MM.1S (cell line): ENCODE measurements around the gene FGD6.

Experiments used
- DNase-seq: peaks from one replicate; pipeline ENCODE4 v3.0.0-alpha.2; 2015
- H2AFZ ChIP-seq: fragments of 300-600 bp; sonication (generic); 2 replicates; pipeline ENCODE4 v1.6.0; 2016; ENCODE audit warnings: antibody characterized with exemption, low read length
- H3F3A ChIP-seq: fragments of 300-600 bp; sonication (generic); 2 replicates; pipeline ENCODE4 v1.6.1; 2016; ENCODE audit warnings: mild to moderate bottlenecking, antibody characterized with exemption, low read length, moderate library complexity, mixed read lengths; ENCODE audit not compliant: insufficient read depth
- H3K27ac ChIP-seq: fragments of 300-600 bp; sonication (generic); 2 replicates; pipeline ENCODE4 v1.5.1; 2016; ENCODE audit warnings: mild to moderate bottlenecking, low read length
- H3K27me3 ChIP-seq: fragments of 300-600 bp; sonication (generic); replicated peaks from 2 replicates; pipeline ENCODE4 v1.6.0; 2016; ENCODE audit warnings: low read length; ENCODE audit not compliant: insufficient read depth
- H3K36me3 ChIP-seq: fragments of 300-600 bp; sonication (generic); replicated peaks from 2 replicates; pipeline ENCODE4 v1.6.1; 2016; ENCODE audit warnings: mild to moderate bottlenecking, low read length, mixed read lengths; ENCODE audit not compliant: insufficient read depth
- H3K4me1 ChIP-seq: fragments of 300-600 bp; sonication (generic); 2 replicates; pipeline ENCODE4 v1.6.1; 2016; ENCODE audit warnings: low read length, mixed read lengths
- H3K4me2 ChIP-seq: fragments of 300-600 bp; sonication (generic); 2 replicates; pipeline ENCODE4 v1.6.0; 2016; ENCODE audit warnings: low read depth, low read length
- H3K4me3 ChIP-seq: fragments of 300-600 bp; sonication (generic); 2 replicates; pipeline ENCODE4 v1.5.1; 2016; ENCODE audit warnings: low read length, mixed read lengths
- H3K79me2 ChIP-seq: fragments of 300-600 bp; sonication (generic); 2 replicates; pipeline ENCODE4 v1.6.1; 2016; ENCODE audit warnings: mixed run types, low read length, mixed read lengths
- H3K9ac ChIP-seq: fragments of 300-600 bp; sonication (generic); 2 replicates; pipeline ENCODE4 v1.6.1; 2016; ENCODE audit warnings: low read length, mixed read lengths
- H3K9me2 ChIP-seq: fragments of 300-600 bp; sonication (generic); replicated peaks from 2 replicates; pipeline ENCODE4 v1.6.1; 2016; ENCODE audit warnings: mild to moderate bottlenecking, low read length, mixed read lengths; ENCODE audit not compliant: insufficient read depth
- H3K9me3 ChIP-seq: fragments of 300-600 bp; sonication (generic); replicated peaks from 2 replicates; pipeline ENCODE4 v1.6.1; 2016; ENCODE audit warnings: mild to moderate bottlenecking, low read length, mixed read lengths; ENCODE audit not compliant: insufficient read depth
- H4K20me1 ChIP-seq: fragments of 300-600 bp; sonication (generic); 2 replicates; pipeline ENCODE4 v1.6.1; 2016; ENCODE audit warnings: mild to moderate bottlenecking, low read length, moderate library complexity, mixed read lengths; ENCODE audit not compliant: insufficient read depth
- EZH2 ChIP-seq: fragments of 300-600 bp; sonication (generic); optimal IDR thresholded peaks from 2 replicates; pipeline ENCODE3; 2017; ENCODE audit warnings: low read depth, mild to moderate bottlenecking, antibody characterized with exemption, low read length, mixed read lengths
- EZH2phosphoT487 ChIP-seq: fragments of 300-600 bp; sonication (generic); IDR thresholded peaks from 2 replicates; pipeline ENCODE4 v1.6.1; 2018; ENCODE audit warnings: antibody characterized with exemption, low read length
- TF ChIP-seq, protein P1 (sequence below): fragments of 300-600 bp; sonication (generic); IDR thresholded peaks from 2 replicates; pipeline ENCODE4 v1.5.1; 2016; ENCODE audit warnings: antibody characterized with exemption, low read length, mixed read lengths

FGD6 gene

DNA sequence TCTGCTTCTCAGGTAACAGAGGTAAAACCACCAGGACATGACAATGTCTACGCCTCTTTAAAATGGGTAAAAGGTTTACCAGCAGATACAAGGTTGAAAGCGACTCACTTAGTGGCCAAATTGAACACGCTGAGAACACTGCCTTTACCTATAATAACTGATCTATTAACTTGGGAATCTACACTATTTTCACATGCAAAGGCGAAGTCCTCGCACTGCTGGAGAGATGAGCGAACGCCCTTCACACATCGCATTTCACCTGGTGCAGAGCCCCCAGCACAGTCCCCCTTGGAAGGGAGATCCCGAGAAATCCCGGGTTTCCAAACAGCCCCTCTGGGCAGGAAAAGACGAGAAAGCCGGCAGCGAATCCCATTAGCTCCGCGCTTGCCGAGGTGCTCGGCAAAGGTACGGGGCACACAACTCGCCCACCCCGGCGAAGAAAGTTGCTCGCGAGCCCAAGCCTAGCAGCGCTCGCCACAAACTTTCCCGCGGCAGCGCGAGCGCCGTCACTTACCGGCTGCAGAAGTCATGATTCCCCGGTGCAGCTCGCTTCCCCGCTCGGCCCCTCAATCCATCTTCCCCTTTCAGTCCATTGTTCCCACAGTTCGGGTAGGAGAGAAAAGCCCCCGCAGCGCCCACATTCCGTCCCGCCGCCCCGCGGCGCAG is 423 bp downstream of the FGD6 start:
- H3K79me2 ChIP-seq: peaks cover 42% of the 10 kb centered on the region
- peak; percentile 26 for DNase-seq
- TF ChIP-seq EZH2 (no peak), EZH2phosphoT487 (no peak)
- TF ChIP-seq, protein P1, sequence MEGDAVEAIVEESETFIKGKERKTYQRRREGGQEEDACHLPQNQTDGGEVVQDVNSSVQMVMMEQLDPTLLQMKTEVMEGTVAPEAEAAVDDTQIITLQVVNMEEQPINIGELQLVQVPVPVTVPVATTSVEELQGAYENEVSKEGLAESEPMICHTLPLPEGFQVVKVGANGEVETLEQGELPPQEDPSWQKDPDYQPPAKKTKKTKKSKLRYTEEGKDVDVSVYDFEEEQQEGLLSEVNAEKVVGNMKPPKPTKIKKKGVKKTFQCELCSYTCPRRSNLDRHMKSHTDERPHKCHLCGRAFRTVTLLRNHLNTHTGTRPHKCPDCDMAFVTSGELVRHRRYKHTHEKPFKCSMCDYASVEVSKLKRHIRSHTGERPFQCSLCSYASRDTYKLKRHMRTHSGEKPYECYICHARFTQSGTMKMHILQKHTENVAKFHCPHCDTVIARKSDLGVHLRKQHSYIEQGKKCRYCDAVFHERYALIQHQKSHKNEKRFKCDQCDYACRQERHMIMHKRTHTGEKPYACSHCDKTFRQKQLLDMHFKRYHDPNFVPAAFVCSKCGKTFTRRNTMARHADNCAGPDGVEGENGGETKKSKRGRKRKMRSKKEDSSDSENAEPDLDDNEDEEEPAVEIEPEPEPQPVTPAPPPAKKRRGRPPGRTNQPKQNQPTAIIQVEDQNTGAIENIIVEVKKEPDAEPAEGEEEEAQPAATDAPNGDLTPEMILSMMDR: no peak

DNA sequence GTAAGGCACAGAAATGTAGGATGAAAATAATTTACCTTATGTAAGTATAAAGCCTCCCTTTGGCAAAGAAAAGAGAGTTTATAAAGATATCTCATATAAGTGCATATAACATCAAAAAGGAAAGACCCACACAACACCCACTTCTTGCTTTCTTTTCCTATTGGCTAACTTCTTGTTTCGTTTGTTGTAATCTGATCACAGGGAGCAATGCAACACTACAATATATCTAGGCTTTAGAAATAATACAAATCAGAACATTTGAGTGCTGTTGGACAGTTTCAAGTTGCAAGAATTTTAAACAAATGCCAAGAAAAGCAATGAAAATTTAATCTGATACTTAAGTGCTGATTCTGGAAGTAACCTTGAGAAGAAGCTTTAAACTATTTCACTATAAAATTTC is 1.3 kb downstream of the FGD6 start:
- DNase-seq: no peak
- 0 out of 2 replicates have a peak, but pooled peaks cover 3% of the 10 kb centered on the region for H4K20me1 ChIP-seq
- no peaks in the 10 kb centered on the region for H3K27me3 ChIP-seq
- peaks cover 8% of the 10 kb centered on the region for H3F3A ChIP-seq
- no peaks in the 10 kb centered on the region; the same call in 1 of the 2 replicates for H3K36me3 ChIP-seq
- H3K9ac ChIP-seq: no peak overlapping the region
- H3K9me3 ChIP-seq: no peaks in the 10 kb centered on the region
- H3K9me2 ChIP-seq: no peaks in the 10 kb centered on the region
- H3K4me2 ChIP-seq: peak overlapping the region; percentile 78
- H2AFZ ChIP-seq: no peak overlapping the region
- H3K4me1 ChIP-seq: peaks cover 14% of the 10 kb centered on the region
- peak overlapping the region; percentile 69; the same call in 1 of the 2 replicates for H3K4me3 ChIP-seq
- TF ChIP-seq EZH2 (no peak), EZH2phosphoT487 (no peak)
- TF ChIP-seq, protein P1: no peak
- peaks cover 33% of the 10 kb centered on the region for H3K79me2 ChIP-seq
- H3K27ac ChIP-seq: no peak overlapping the region

More for the DNA sequence above, 423 bp downstream of the FGD6 start:
- no peaks in the 10 kb centered on the region for H3K9me3 ChIP-seq
- H4K20me1 ChIP-seq: 0 out of 2 replicates have a peak, but pooled peaks cover 3% of the 10 kb centered on the region
- peaks cover 14% of the 10 kb centered on the region for H3K4me1 ChIP-seq
- H3K9ac ChIP-seq: peak overlapping the region; percentile 42; the same call in 1 of the 2 replicates
- peak overlapping the region; percentile 71 for H2AFZ ChIP-seq
- H3K36me3 ChIP-seq: no peaks in the 10 kb centered on the region; the same call in 1 of the 2 replicates
- peak overlapping the region; percentile 69 for H3K4me3 ChIP-seq
- H3K9me2 ChIP-seq: no peaks in the 10 kb centered on the region
- peaks cover 8% of the 10 kb centered on the region for H3F3A ChIP-seq
- H3K4me2 ChIP-seq: peak overlapping the region; percentile 78
- no peaks in the 10 kb centered on the region for H3K27me3 ChIP-seq
- peak overlapping the region; percentile 47; the same call in 1 of the 2 replicates for H3K27ac ChIP-seq

DNA sequence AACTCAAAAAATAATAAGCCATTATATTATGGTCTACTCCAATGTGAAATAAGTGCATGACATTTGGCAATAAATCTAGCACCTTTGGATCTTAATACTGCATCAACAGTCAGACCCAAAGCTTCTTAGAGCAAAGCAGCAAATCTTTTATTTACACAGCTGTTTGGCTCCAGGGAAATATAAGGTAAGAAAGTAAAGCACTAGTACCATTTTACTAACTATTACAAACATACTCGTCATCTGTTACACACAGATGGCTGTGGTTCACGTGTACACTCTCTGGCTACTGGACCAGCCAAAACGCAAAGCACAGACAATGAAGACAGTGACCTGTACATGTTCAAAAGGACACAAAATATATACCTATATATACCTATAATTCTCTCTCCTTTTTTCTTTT is 2.8 kb downstream of the FGD6 start:
- no peaks in the 10 kb centered on the region for H3K9me3 ChIP-seq
- no peak overlapping the region for H3K4me3 ChIP-seq
- no peak overlapping the region for H3K27ac ChIP-seq
- H3K27me3 ChIP-seq: no peaks in the 10 kb centered on the region
- peaks cover 18% of the 10 kb centered on the region for H3K79me2 ChIP-seq
- no peak overlapping the region for H3K9ac ChIP-seq
- H3K36me3 ChIP-seq: no peaks in the 10 kb centered on the region
- no peak for DNase-seq
- H3K9me2 ChIP-seq: no peaks in the 10 kb centered on the region
- no peaks in the 10 kb centered on the region for H4K20me1 ChIP-seq
- H3K4me1 ChIP-seq: peaks cover 12% of the 10 kb centered on the region
- H3K4me2 ChIP-seq: no peak overlapping the region
- H2AFZ ChIP-seq: no peak overlapping the region
- H3F3A ChIP-seq: peaks cover 8% of the 10 kb centered on the region
- TF ChIP-seq EZH2phosphoT487 (no peak), EZH2 (no peak)
- TF ChIP-seq, protein P1: no peak
